ENCODE measurements around the gene SKP2.
"Not testable (repeated sequence)": the region's sequence is repeated elsewhere in the genome, so short reads cannot be mapped to it uniquely, and the experiment has no call there.

The SKP2 gene

DNA sequence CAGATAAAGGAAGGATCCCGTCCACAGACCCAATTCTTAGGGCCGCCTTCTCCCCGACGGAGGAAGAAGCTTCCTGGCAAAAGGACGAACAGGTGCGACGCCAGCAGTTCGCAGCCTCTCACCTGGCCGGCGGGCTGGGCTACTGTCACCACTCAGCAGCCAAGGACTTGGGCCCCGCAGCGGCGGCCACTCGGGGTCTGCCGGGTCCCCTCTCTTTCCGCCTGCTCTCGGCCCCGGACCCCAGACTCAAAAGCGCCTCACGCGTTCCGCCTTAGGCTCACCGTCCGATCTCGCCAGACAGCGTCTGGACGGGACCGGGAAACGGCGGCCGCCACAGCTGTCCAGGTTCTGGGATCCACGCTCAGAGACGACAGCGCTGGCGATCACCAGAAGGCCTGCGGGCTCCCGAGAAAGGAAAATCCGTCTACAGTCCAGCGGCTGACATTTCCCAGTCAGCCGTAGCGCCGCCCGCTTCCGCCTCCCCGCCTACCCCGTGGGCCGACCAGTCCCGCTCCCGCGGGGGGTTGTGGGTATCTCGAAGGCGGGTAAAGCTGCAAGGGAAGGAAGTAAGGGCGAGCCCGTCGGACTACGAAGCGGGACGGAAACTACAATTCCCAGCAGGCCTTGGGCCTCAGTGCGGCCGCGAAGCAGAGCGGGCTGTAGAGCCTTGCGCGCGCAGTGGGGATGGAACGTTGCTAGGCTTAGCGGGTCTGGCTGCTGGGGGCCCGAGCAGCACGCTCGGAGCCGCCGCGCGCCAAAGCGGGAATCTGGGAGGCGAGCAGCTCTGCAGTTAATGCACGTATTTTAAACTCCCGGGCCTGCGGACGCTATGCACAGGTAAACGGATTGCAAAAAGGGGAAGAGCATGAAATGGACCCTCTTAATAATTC lies at the start of gene SKP2, which contains the start of gene LMBRD2:
TSS of gene SKP2 (plus strand) at position 678 of the 890 bp plus-strand sequence. CDS start at position 830, 152 bp downstream.
TSS of gene LMBRD2 (minus strand) at position 454 of the 890 bp plus-strand sequence. CDS start 8,538 bp downstream, outside the sequence.
- DNase-seq: peak; percentile 79 to 97

- DNase-seq: no peak
These were observed 46.1 kb upstream of the SKP2 start for GRCh38 chr5:36105819-36106218.

GRCh38 chr5:36108758-36109460 lies 43.0 kb upstream of the SKP2 start:
- DNase-seq: no peak

DNA sequence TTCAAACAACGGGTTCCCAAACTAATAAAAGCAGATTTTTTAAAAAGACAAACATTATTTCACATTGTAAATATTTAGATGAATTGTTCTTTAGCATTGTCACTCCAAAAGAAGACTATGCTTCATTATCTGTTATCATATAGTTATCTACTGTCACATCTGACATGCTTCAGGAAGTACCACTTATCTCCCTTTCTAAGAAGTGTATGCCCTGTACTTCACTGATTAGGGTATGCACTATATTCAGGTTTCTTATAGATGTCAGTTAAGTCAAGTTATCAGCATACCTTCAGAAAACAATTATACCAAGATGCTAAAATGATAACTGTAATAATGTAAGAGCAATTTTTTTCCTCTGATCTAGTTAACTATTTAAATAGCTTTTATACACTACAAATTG lies 40.7 kb upstream of the SKP2 start:
- DNase-seq: no peak

GRCh38 chr5:36125868-36126267 lies 26.0 kb upstream of the SKP2 start:
- DNase-seq: no peak

DNA sequence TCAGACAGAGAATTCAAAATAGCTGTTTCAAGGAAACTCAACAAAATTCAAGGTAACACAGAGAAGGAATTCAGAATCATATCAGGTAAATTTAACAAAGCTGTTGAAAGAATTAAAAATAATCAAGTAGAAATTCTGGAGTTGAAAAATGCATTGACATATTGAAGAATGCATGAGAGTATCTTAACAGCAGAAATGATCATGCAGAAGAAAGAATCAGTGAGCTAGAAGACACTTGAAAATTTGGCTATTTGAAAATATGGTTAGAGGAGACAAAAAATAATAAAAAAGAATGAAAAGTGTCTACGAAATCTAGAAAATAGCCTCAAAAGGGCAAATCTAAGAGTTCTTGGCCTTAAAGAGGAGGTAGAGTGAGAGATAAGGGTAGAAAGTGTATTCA lies 23.1 kb upstream of the SKP2 start:
- DNase-seq: no peak

DNA sequence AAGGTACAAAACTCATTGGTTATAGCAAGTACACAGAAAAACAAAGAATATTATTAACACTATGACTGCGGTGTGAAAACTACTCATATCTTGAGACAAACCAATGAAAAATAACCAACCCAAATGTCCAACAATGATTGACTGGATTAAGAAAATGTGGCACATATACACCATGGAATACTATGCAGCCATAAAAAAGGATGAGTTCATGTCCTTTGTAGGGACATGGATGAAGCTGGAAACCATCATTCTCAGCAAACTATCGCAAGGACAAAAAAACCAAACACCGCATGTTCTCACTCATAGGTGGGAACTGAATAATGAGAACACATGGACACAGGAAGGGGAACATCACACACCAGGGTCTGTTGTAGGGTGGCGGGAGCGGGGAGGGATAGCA lies 22.2 kb upstream of the SKP2 start:
- not testable (repeated sequence) for DNase-seq

DNA sequence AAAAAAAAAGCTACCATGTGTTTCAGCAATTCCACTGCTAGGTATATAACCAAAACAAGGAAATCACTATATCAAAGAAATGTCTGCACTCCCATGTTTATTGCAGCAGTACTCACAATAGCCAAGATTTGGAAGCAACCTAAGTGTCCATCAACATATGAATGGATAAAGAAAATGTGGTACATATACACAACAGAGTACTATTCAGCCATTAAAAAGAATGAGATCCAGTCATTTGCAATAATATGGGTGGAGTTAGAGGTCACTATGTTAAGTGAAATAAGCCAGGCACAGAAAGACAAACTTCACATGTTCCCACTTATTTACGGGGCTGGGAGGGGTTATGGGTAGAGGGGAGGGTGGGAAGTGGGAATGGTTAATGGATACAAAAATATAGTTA lies 18.9 kb upstream of the SKP2 start:
- DNase-seq: not testable (repeated sequence)

- DNase-seq: no peak
These were observed 15.9 kb upstream of the SKP2 start for GRCh38 chr5:36135988-36136387.

GRCh38 chr5:36136581-36136980 lies 15.3 kb upstream of the SKP2 start:
- DNase-seq: no peak

- no peak for DNase-seq
These were observed 12.8 kb upstream of the SKP2 start for GRCh38 chr5:36138900-36139683.

GRCh38 chr5:36145311-36145710 lies 6.6 kb upstream of the SKP2 start:
- DNase-seq: no peak

DNA sequence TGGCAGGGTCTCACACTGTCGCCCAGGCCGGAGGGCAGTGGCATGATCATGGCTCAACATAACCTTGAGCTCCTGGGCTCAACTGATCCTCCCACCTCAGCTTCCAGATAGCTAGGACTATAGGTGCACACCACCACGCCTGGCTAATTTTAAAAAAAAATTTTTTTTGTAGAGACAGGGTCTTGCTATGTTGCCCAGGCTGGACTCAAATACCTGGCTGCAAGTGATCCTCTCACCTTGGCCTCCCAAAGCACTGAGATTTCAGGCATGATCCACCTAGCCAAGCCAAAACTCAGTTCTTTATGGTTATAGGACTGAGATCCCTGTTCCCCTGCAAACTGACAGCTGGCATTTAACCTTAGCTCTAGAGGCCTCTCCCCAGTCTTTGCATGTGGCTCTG lies 5.5 kb upstream of the SKP2 start:
- DNase-seq: no peak

DNA sequence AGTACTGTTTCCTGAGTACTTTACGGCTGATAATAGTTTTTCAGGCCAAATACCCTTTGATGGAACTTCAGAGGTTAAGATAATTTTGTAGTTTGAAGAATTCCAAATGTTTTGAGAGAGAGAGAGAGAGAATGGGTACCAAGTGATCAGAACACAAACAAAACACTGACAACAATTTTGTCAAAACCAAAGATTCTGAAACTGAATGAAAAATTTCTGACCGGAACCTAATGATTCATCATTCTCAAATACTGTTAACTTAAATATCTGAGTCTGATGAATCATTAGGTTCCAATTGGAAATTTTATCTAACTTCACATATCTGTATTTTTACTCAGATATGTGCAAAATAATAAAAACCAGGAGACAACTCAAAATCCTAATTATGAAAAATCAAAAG lies 4.2 kb upstream of the SKP2 start:
- DNase-seq: no peak

DNA sequence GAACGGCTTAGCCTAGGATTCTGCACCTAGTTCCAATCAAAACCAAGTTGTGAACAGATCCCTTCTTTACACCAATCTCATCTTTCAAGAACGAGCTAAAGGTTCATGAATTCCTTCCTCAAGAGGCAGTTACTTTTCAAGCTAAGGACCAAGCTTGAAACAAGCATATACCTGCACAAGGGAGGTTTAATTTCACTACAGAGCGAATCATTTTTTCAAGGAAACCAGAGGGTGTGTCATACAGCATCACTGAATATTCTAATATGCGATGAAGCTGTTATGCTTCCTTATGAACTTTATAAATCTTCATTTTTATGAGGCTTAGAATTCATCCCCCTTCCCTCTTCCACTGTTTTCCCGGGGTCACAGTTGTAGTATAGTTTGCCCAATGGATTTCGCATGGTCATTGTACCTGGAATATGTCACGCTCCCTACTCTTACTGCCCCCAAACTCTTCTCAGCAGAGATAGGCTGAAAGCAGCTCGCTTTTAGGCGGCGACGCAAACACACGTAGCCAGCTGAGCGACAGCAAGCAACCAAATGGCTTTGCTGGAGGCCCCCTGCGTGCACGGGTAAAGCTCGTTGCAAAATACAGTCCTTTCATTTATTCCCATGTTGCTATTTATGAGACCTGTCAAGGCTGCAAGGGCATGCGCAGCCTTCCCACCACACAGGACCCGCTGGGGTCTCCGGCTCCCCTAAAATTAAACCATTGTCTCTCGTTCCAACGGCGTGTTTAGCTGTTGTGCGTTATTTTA lies 1.1 kb upstream of the SKP2 start:
- no peak for DNase-seq

- DNase-seq: peak in 1 of 2 donors; percentile 28
These were observed 700 bp downstream of the SKP2 start for GRCh38 chr5:36152324-36153297.

DNA sequence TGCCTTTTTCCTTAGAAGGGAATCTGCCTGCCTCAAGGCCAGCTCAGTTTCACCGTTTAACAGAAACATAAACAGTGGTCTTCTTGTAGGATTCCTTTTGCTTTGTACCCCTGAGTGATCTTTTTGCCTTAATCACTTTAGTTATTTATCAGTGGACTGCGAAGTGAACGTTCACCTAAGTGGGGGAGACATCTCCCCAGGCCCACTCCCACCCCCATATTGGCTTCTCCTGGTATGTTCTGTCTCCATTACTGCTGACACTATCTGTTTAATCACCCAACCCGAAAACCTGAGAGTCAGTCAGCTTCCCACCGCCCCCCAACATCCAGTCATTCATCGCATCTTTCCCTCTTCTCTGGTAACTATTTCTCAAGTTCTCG lies 1.4 kb downstream of the SKP2 start:
- DNase-seq: no peak

DNA sequence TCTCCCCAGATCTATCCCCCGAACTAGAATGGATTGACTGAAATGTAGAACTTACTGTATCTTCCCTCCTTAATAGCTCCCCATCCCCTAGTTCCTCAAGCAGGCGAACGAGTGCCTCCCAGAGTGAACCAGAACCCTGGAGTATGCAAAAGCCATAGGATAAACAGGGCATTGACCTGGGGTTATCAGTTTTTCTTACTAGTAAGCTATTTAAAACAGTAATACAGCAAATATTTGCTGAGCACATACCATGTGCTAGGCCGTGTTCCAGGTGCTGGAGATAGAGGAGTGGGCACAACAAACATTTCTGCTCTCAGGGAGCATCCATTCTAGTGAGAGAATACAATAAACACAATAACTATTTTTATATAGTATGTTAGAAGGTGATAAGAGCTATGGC lies 1.8 kb downstream of the SKP2 start:
- no peak for DNase-seq

DNA sequence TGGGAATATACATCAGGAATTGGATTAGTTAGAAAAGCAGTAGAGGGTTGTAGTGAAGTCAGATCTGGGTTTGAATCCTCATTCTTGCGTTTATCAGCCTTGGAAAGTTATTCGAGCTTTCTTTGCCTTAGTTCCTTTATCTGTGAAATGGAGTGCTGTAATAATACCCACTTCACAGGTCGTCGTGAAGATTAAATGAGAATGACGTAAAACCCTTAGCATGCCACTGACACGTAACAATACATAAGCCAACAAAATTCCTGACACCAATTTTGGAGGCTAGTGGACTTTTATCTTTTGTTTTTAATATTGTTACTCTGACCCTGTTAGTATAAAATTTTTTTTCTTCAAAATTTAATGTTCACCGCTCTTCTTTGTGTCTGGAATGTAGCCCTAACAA lies 3.4 kb downstream of the SKP2 start:
- DNase-seq: no peak

DNA sequence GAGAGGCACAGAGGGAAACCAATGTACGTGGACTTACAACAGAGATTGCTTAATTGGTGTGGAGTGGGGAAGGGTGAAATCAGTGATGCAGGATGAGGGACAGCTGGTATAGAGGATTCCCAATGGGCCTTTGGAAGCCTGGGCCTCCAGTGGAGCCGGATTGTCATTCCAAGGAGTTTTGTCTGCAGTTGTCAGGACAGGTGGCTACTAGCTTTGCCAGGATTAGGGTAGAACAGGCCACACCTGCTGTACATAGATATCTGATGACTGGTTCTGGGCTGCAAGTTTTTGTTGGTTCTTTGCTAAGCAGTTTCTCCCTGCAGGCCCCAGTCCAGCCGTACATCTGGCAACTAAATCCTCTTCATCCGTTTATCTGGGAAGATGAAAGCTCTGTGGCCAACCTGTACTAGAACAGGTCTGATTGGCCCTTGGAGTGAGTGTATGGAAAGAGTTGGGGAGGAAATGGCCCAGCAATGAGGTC lies 4.2 kb downstream of the SKP2 start:
- DNase-seq: no peak

DNA sequence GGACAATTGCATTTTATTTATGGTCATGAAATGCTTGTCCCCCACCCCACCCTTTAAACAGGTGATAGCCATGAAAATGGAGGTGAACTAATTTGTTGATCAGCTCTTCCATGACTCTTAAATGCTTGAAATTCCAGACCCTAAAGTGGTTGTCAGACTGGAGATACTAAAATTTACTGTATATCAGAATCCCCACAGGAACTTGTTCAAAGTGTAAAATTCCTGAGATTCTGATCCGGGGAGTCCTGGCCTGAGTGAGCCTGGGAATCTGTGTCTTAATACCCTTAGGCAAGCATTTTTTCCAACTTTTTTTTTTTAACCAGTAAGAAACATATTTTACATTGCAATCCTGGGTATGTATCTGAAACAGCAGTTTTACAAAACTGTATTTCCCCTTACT lies 4.7 kb downstream of the SKP2 start:
- DNase-seq: no peak

Data from bone marrow (tissue), 2 donors.